Measurements from ENCODE around the gene CCDC170. TPM values are rescaled to one million over a fixed set of nuclear protein-coding genes. Genes with fewer than 3 reads are reported as not detected.

Gene CCDC170
- polyA plus RNA-seq, 1 experiment, result 1.9 TPM

- Histone ChIP-seq H3K27me3 (ENCODE audit: control insufficient read depth, insufficient read depth, low read length) (no peaks in the 10 kb centered on the region), H3K27ac (ENCODE audit: low read depth, low read length) (no peak overlapping the region), H3K9me3 (ENCODE audit: control insufficient read depth, insufficient read depth, low read length) (no peaks in the 10 kb centered on the region), H3K4me3 (ENCODE audit: low read depth, low read length) (no peak overlapping the region)
- no peak for DNase-seq (ENCODE audit: low read depth, low spot score)
- TF ChIP-seq, protein P1, sequence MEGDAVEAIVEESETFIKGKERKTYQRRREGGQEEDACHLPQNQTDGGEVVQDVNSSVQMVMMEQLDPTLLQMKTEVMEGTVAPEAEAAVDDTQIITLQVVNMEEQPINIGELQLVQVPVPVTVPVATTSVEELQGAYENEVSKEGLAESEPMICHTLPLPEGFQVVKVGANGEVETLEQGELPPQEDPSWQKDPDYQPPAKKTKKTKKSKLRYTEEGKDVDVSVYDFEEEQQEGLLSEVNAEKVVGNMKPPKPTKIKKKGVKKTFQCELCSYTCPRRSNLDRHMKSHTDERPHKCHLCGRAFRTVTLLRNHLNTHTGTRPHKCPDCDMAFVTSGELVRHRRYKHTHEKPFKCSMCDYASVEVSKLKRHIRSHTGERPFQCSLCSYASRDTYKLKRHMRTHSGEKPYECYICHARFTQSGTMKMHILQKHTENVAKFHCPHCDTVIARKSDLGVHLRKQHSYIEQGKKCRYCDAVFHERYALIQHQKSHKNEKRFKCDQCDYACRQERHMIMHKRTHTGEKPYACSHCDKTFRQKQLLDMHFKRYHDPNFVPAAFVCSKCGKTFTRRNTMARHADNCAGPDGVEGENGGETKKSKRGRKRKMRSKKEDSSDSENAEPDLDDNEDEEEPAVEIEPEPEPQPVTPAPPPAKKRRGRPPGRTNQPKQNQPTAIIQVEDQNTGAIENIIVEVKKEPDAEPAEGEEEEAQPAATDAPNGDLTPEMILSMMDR (IDR thresholded peaks at IDR 0.05; ENCODE audit: low read depth, low read length), result no peak
- ChIA-PET CTCF (no interaction called here), POLR2A (no interaction called here)
Measured at GRCh38 chr6:151534576-151534975, 40.8 kb downstream of the CCDC170 start.

GRCh38 chr6:151535476-151536187 is 41.8 kb downstream of the CCDC170 start:
- CTCF ChIA-PET, result interaction anchor here (0.6 to 0.7 kb wide), 2 partner anchors 28 to 95 kb away, joined by 3 read pairs; no protein-coding TSS in a partner anchor

DNA sequence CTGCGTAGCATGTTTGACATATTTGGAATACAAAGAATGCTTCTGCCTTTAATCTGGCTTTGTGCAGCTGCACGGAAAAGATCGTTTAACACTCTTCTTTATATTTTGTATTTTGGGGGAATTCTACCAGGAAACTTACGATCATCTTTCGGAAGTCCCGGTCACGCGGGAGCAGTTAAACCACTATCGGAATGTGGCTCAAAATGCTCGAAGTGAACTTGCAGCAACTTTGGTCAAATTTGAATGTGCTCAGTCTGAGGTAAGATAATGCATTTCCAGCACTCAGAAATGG is 42.3 kb downstream of the CCDC170 start:
- no peaks in the 10 kb centered on the region for H3K27me3 ChIP-seq (ENCODE audit: control insufficient read depth, insufficient read depth, low read length)
- TF ChIP-seq, protein P1 (IDR thresholded peaks at IDR 0.05; ENCODE audit: low read depth, low read length), result no peak
- no peak overlapping the region for H3K27ac ChIP-seq (ENCODE audit: low read depth, low read length)
- POLR2A ChIA-PET, result no interaction called here
- no peak overlapping the region for H3K4me3 ChIP-seq (ENCODE audit: low read depth, low read length)
- no peaks in the 10 kb centered on the region for H3K9me3 ChIP-seq (ENCODE audit: control insufficient read depth, insufficient read depth, low read length)
- CTCF ChIA-PET, result interaction anchor here (0.7 kb wide), 1 partner anchor 29 kb away, joined by 3 read pairs; no protein-coding TSS in a partner anchor
- DNase-seq (ENCODE audit: low read depth, low spot score), result no peak

More at GRCh38 chr6:151535476-151536187, 41.8 kb downstream of the CCDC170 start:
- Histone ChIP-seq H3K27me3 (ENCODE audit: control insufficient read depth, insufficient read depth, low read length) (no peaks in the 10 kb centered on the region), H3K9me3 (ENCODE audit: control insufficient read depth, insufficient read depth, low read length) (no peaks in the 10 kb centered on the region), H3K4me3 (ENCODE audit: low read depth, low read length) (no peak overlapping the region), H3K27ac (ENCODE audit: low read depth, low read length) (no peak overlapping the region)
- no peak for DNase-seq (ENCODE audit: low read depth, low spot score)
- POLR2A ChIA-PET, result no interaction called here
- TF ChIP-seq, protein P1 (IDR thresholded peaks at IDR 0.05; ENCODE audit: low read depth, low read length), result no peak

DNA sequence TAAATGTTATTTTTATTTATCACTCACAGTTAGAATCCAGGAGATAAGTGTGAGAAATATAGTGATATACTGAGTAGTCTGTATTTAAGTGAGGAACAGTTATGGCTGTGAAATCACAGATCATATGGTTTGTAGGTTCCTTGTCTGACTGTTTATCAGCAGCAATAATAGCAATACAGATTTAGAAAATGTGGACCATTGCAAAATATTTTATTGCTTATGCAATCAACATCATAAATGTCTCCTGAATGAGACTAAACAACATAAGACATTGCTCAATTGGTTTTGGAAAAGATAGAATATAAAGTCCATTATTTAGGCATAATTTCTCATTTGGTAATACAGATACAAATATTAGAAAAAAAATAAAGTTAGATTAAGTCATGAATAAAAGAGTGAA is 43.7 kb downstream of the CCDC170 start:
- ChIA-PET CTCF (no interaction called here), POLR2A (no interaction called here)
- H3K4me3 ChIP-seq (ENCODE audit: low read depth, low read length), result no peak overlapping the region
- TF ChIP-seq, protein P1 (IDR thresholded peaks at IDR 0.05; ENCODE audit: low read depth, low read length), result no peak
- no peaks in the 10 kb centered on the region for H3K27me3 ChIP-seq (ENCODE audit: control insufficient read depth, insufficient read depth, low read length)
- no peak overlapping the region for H3K27ac ChIP-seq (ENCODE audit: low read depth, low read length)
- no peaks in the 10 kb centered on the region for H3K9me3 ChIP-seq (ENCODE audit: control insufficient read depth, insufficient read depth, low read length)
- no peak for DNase-seq (ENCODE audit: low read depth, low spot score)

DNA sequence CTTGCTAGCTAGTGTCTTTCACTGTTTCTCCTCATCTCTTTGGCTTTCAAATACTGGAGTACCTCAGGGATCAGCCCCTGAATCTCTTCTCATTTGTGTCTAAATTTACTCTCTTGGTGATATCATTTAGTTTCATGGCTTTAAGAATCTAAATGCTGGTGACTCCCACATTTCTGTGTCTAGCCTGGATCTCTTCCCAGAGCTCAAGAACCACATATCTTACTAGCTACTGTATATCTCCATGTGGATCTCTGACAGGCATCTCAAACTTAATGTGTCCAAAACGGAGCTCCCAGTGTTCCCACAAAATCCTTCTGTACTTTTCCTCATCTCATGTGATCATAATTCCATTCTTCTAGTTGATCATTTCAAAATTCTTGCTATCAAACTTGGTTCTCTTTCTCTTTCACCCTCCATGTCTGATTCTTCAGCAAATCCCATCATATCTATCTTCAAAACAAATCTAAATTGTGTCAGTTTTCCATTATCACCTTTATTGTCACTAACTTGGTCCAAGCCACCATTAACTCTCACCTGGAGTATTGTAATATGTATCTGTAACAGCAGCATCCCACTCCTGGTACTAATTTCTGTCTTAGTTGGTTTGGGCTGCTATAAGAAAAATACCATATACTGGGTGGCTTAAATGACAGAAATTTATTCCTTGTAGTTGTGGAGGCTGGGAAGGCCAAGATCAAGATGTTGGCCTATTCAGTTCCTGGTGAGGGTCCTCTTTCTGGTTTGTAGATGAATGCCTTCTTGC is 45.9 kb downstream of the CCDC170 start:
- H3K27me3 ChIP-seq (ENCODE audit: control insufficient read depth, insufficient read depth, low read length), result no peaks in the 10 kb centered on the region
- DNase-seq (ENCODE audit: low read depth, low spot score), result no peak
- CTCF ChIA-PET, result no interaction called here
- no peaks in the 10 kb centered on the region for H3K9me3 ChIP-seq (ENCODE audit: control insufficient read depth, insufficient read depth, low read length)
- TF ChIP-seq, protein P1 (IDR thresholded peaks at IDR 0.05; ENCODE audit: low read depth, low read length), result no peak
- H3K27ac ChIP-seq (ENCODE audit: low read depth, low read length), result no peak overlapping the region
- POLR2A ChIA-PET, result no interaction called here
- H3K4me3 ChIP-seq (ENCODE audit: low read depth, low read length), result no peak overlapping the region
